ENCODE data around the gene GOLGA1.
"Not testable (repeated sequence)": the region's sequence is repeated elsewhere in the genome, so short reads cannot be mapped to it uniquely, and the experiment has no call there.

Gene GOLGA1

GRCh38 chr9:124857533-124858162 is 83.2 kb downstream of the GOLGA1 start:
- no peak for DNase-seq

- no peak for DNase-seq
These were observed 84.7 kb downstream of the GOLGA1 start for GRCh38 chr9:124855944-124856765.

- DNase-seq, result no peak
These were observed 85.3 kb downstream of the GOLGA1 start for GRCh38 chr9:124855566-124855943.

- DNase-seq, result no peak
These were observed 86.1 kb downstream of the GOLGA1 start for GRCh38 chr9:124854822-124855221.

- DNase-seq, result no peak
These were observed 86.7 kb downstream of the GOLGA1 start for GRCh38 chr9:124854161-124854560.

GRCh38 chr9:124853605-124854143 is 87.2 kb downstream of the GOLGA1 start:
- DNase-seq, result no peak

GRCh38 chr9:124852829-124853531 is 87.9 kb downstream of the GOLGA1 start, which contains the start of gene WDR38:
Gene WDR38, plus strand, starts transcription at chr9:124853460. Its CDS starts 72 bp downstream, at chr9:124853532.
- DNase-seq, result peak; percentile 57

- no peak for DNase-seq
These were observed 88.6 kb downstream of the GOLGA1 start for GRCh38 chr9:124852121-124852828.

GRCh38 chr9:124849801-124850200 is 91.1 kb downstream of the GOLGA1 start:
- no peak for DNase-seq

- DNase-seq, result no peak
These were observed 93.9 kb downstream of the GOLGA1 start for GRCh38 chr9:124846969-124847368.

GRCh38 chr9:124846467-124846866 is 94.4 kb downstream of the GOLGA1 start:
- not testable (repeated sequence) for DNase-seq

- DNase-seq, result no peak
These were observed 96.6 kb downstream of the GOLGA1 start for GRCh38 chr9:124844291-124844690.

GRCh38 chr9:124843456-124844034 is 97.3 kb downstream of the GOLGA1 start:
- no peak for DNase-seq

GRCh38 chr9:124841075-124841821 is 99.6 kb downstream of the GOLGA1 start:
- no peak for DNase-seq

GRCh38 chr9:124840300-124840833 is 100.5 kb downstream of the GOLGA1 start:
- no peak for DNase-seq

- no peak for DNase-seq
These were observed 101.1 kb downstream of the GOLGA1 start for GRCh38 chr9:124839612-124840299.

GRCh38 chr9:124838567-124839275 is 102.2 kb downstream of the GOLGA1 start:
- DNase-seq, result not testable (repeated sequence)

GRCh38 chr9:124838132-124838531 is 102.8 kb downstream of the GOLGA1 start:
- not testable (repeated sequence) for DNase-seq

- peak; percentile 59 for DNase-seq
These were observed 105.8 kb downstream of the GOLGA1 start for GRCh38 chr9:124835026-124835557.

GRCh38 chr9:124834591-124834990 is 106.3 kb downstream of the GOLGA1 start:
- DNase-seq, result no peak

All from kidney glomerular epithelial cell (primary cell).